Measurements from ENCODE around the gene C2orf80.

DNA sequence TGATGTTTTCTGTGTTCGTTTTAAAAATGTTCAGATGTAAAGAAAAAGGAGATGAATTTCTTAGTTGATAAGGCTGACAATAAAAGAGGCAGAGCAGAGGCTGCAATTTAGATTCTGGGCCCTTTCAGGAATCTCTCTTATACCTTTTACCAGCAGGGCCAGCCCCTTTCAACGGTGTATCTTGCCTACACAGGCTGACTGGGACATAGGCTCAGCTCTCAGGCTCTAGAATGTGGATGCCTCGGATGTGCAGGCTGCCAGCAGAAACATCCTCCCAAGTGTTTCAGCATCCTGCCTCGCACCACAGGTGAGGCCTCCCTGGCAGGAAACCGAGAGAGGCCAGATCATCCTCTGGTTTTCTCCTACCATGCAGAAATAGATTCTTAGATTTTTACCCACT is 3.4 kb downstream of the C2orf80 start:
- TF ChIP-seq ELF4 (IDR thresholded peaks at IDR 0.05) (no peak), FOXK2 (IDR thresholded peaks at IDR 0.05) (no peak), SP1 (IDR thresholded peaks at IDR 0.05) (no peak), NFRKB (IDR thresholded peaks at IDR 0.05) (no peak), TARDBP (IDR thresholded peaks at IDR 0.05) (no peak), FOXA1 (IDR thresholded peaks at IDR 0.05) (no peak), L3MBTL2 (conservative IDR thresholded peaks at IDR 0.05) (no peak), FOXM1 (IDR thresholded peaks at IDR 0.05; ENCODE audit: borderline replicate concordance) (no peak), ARNT (IDR thresholded peaks at IDR 0.05) (no peak), HDGF (IDR thresholded peaks at IDR 0.05; ENCODE audit: borderline replicate concordance) (no peak)

Measured in HEK293T (cell line).